Measurements from ENCODE around the gene NAT10.

Gene NAT10

DNA sequence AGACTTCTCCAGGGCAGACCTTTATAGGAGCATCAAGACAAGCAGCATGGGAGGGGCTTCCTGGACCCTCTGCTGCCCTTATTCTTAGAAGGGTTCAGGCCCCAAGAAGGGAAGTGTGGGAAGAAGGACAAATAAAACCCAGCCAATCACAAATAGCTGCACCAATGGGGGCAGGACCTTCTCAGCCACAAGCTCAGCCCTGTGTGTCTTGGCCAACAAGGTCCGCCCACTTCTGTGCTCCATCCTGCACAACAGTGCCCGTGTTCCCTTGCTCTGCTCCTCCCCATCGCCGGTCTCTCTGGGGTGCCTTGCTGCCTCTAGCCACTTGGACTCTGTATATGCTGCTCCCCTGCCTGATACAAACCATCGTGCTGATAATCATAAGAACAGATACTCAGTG, 86.1 kb downstream of the NAT10 start:
- H3K4me3 ChIP-seq (replicated peaks; ENCODE audit: low read depth, low read length) = no peak overlapping the region
- TF ChIP-seq, protein P1, sequence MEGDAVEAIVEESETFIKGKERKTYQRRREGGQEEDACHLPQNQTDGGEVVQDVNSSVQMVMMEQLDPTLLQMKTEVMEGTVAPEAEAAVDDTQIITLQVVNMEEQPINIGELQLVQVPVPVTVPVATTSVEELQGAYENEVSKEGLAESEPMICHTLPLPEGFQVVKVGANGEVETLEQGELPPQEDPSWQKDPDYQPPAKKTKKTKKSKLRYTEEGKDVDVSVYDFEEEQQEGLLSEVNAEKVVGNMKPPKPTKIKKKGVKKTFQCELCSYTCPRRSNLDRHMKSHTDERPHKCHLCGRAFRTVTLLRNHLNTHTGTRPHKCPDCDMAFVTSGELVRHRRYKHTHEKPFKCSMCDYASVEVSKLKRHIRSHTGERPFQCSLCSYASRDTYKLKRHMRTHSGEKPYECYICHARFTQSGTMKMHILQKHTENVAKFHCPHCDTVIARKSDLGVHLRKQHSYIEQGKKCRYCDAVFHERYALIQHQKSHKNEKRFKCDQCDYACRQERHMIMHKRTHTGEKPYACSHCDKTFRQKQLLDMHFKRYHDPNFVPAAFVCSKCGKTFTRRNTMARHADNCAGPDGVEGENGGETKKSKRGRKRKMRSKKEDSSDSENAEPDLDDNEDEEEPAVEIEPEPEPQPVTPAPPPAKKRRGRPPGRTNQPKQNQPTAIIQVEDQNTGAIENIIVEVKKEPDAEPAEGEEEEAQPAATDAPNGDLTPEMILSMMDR (IDR thresholded peaks at IDR 0.05; ENCODE audit: insufficient read depth, low read length, poor library complexity, severe bottlenecking) = no peak
- DNase-seq (ENCODE audit: extremely low read depth, insufficient read length) = no peak
- no peaks in the 10 kb centered on the region for H3K27me3 ChIP-seq (replicated peaks; ENCODE audit: control insufficient read depth, insufficient read depth, low read length)
- no peaks in the 10 kb centered on the region; the same call in none of the 2 replicates for H3K36me3 ChIP-seq (ENCODE audit: control insufficient read depth, insufficient read depth, low read length)

DNA sequence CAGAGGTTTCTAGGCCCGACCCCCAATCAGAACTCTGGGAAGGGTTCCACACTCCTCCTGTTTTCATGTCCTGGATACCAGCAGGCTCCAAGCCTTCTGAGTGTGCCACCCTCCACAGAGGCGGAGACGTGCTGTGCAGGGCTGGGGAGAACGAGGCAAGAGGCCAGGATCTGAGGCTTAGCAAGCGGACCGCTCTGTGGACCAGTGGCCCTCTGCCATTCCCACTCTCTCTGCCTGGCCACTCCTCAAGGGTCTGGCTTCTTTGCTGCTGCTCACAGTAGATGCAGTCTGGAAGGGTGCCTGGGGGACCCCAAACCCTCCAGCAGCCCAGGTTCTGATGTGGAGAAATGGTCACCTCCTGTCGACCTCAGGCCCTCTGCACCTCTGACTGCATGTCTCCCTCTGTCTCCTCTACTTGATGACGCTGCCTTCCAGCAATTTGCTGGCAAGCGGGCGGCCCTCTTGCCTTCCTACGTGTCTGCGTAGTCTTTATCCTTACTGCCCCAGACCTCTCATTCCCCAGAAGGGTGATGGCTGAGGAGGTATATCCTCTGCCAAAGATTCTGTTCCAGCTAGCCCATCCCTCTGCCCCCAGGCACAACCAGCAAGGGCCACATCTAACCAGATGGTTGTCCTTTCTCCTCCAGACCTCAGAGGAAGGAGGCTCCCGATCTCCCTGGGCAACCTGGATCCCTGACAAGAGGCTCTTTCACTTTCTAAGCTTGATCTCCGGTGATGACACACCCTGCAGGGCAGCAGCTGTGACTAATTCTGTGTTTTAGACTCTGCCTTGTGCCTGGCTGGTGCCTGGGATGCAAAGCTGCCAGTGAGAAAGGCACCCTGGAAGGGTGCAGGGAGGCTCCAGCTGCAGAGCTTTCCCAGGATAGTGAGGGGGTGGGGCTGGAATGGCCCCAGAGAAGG, 87.3 kb downstream of the NAT10 start:
- no peaks in the 10 kb centered on the region; the same call in none of the 2 replicates for H3K36me3 ChIP-seq (ENCODE audit: control insufficient read depth, insufficient read depth, low read length)
- TF ChIP-seq, protein P1 (IDR thresholded peaks at IDR 0.05; ENCODE audit: insufficient read depth, low read length, poor library complexity, severe bottlenecking) = no peak
- no peak overlapping the region for H3K4me3 ChIP-seq (replicated peaks; ENCODE audit: low read depth, low read length)
- no peaks in the 10 kb centered on the region for H3K27me3 ChIP-seq (replicated peaks; ENCODE audit: control insufficient read depth, insufficient read depth, low read length)
- DNase-seq (ENCODE audit: extremely low read depth, insufficient read length) = no peak

GRCh38 chr11:34194576-34195335, 89.3 kb downstream of the NAT10 start:
- TF ChIP-seq, protein P1 (IDR thresholded peaks at IDR 0.05; ENCODE audit: insufficient read depth, low read length, poor library complexity, severe bottlenecking) = no peak
- Histone ChIP-seq H3K27me3 (replicated peaks; ENCODE audit: control insufficient read depth, insufficient read depth, low read length) (no peaks in the 10 kb centered on the region), H3K36me3 (ENCODE audit: control insufficient read depth, insufficient read depth, low read length) (no peaks in the 10 kb centered on the region; the same call in none of the 2 replicates), H3K4me3 (replicated peaks; ENCODE audit: low read depth, low read length) (no peak overlapping the region)
- DNase-seq (ENCODE audit: extremely low read depth, insufficient read length) = no peak
